WERI-Rb-1 (cell line): ENCODE data around the gene FBXL14.

Experiments
- DNase-seq: peaks from one replicate; pipeline ENCODE4 v3.0.0-alpha.2; 2020
- H3K27ac ChIP-seq: fragments of 250-450 bp; sonication (Bioruptor Pico); 2 replicates; pipeline ENCODE4 v1.5.1; 2020; ENCODE audit warnings: mild to moderate bottlenecking, moderate library complexity
- H3K27me3 ChIP-seq: fragments of 250-450 bp; sonication (Bioruptor Pico); 2 replicates; pipeline ENCODE4 v1.5.1; 2021; ENCODE audit warnings: mild to moderate bottlenecking, low read depth, moderate library complexity; ENCODE audit not compliant: insufficient read depth, severe bottlenecking
- H3K36me3 ChIP-seq: fragments of 250-450 bp; sonication (Bioruptor Pico); 2 replicates; pipeline ENCODE4 v1.5.1; 2020; ENCODE audit warnings: mild to moderate bottlenecking, moderate library complexity
- H3K4me3 ChIP-seq: 2 replicates; pipeline ENCODE4 v1.5.1; 2011; ENCODE audit warnings: low read depth, mild to moderate bottlenecking, control low read depth, low read length
- H3K9me3 ChIP-seq: fragments of 250-450 bp; sonication (Bioruptor Pico); 2 replicates; pipeline ENCODE4 v1.5.1; 2021; ENCODE audit warnings: mild to moderate bottlenecking, moderate library complexity; ENCODE audit not compliant: severe bottlenecking
- CTCF ChIP-seq: IDR thresholded peaks from 2 replicates; pipeline ENCODE4 v1.5.1; 2011; ENCODE audit warnings: low read depth, mild to moderate bottlenecking, control low read depth, inconsistent platforms, low read length

The FBXL14 gene

GRCh38 chr12:1544996-1545700 lies 49.2 kb downstream of the FBXL14 start:
- DNase-seq: no peak

GRCh38 chr12:1542599-1542998 lies 51.8 kb downstream of the FBXL14 start:
- Histone ChIP-seq H3K36me3 (no peaks in the 10 kb centered on the region), H3K4me3 (no peak overlapping the region), H3K27ac (no peak overlapping the region), H3K27me3 (no peaks in the 10 kb centered on the region), H3K9me3 (no peaks in the 10 kb centered on the region)
- no peak for DNase-seq
- no peak for TF ChIP-seq CTCF

More at GRCh38 chr12:1544996-1545700, 49.2 kb downstream of the FBXL14 start:
- no peak overlapping the region for H3K4me3 ChIP-seq
- H3K27me3 ChIP-seq: no peaks in the 10 kb centered on the region
- H3K27ac ChIP-seq: no peak overlapping the region
- no peak for TF ChIP-seq CTCF
- H3K36me3 ChIP-seq: no peaks in the 10 kb centered on the region
- no peaks in the 10 kb centered on the region for H3K9me3 ChIP-seq

- no peaks in the 10 kb centered on the region for H3K27me3 ChIP-seq
- H3K36me3 ChIP-seq: no peaks in the 10 kb centered on the region
- H3K27ac ChIP-seq: no peak overlapping the region
- H3K4me3 ChIP-seq: no peak overlapping the region
- TF ChIP-seq CTCF: no peak
- DNase-seq: no peak
- no peaks in the 10 kb centered on the region for H3K9me3 ChIP-seq
Observed at GRCh38 chr12:1540690-1541089, 53.7 kb downstream of the FBXL14 start.

- no peak for DNase-seq
- no peak for TF ChIP-seq CTCF
- Histone ChIP-seq H3K27ac (no peak overlapping the region), H3K4me3 (no peak overlapping the region), H3K27me3 (no peaks in the 10 kb centered on the region), H3K9me3 (no peaks in the 10 kb centered on the region), H3K36me3 (no peaks in the 10 kb centered on the region)
Observed at GRCh38 chr12:1539135-1539534, 55.2 kb downstream of the FBXL14 start.

- Histone ChIP-seq H3K36me3 (no peaks in the 10 kb centered on the region), H3K4me3 (no peak overlapping the region), H3K27me3 (peaks cover 4% of the 10 kb centered on the region), H3K9me3 (no peaks in the 10 kb centered on the region), H3K27ac (no peak overlapping the region)
- DNase-seq: no peak
- no peak for TF ChIP-seq CTCF
Observed at GRCh38 chr12:1536817-1537216, 57.6 kb downstream of the FBXL14 start.

- H3K27ac ChIP-seq: no peak overlapping the region
- H3K36me3 ChIP-seq: no peaks in the 10 kb centered on the region
- no peak overlapping the region for H3K4me3 ChIP-seq
- peaks cover 15% of the 10 kb centered on the region for H3K27me3 ChIP-seq
- no peaks in the 10 kb centered on the region for H3K9me3 ChIP-seq
- no peak for TF ChIP-seq CTCF
- no peak for DNase-seq
Observed at GRCh38 chr12:1534748-1535147, 59.6 kb downstream of the FBXL14 start.
